ENCODE measurements around the gene PELO.

GRCh38 chr5:52827815-52828214 is 40.1 kb downstream of the PELO start:
- no peak for TF ChIP-seq CTCF (IDR thresholded peaks at IDR 0.05)
- no peak for TF ChIP-seq POLR2A (IDR thresholded peaks at IDR 0.05)
